Vagina (tissue), 2 donors: ENCODE data around the gene RIPOR3.

Experiments used
- POLR2A ChIP-seq, 2 donors: fragments of 450-650 bp; IDR thresholded peaks; one replicate each; pipeline ENCODE4 v1.6.1; 2017; ENCODE audit warnings: antibody characterized with exemption in 2 of 2, mild to moderate bottlenecking in 2 of 2, moderate library complexity in 2 of 2
- TF ChIP-seq, protein P1 (sequence below), 3 experiments: fragments of 450-650 bp in 2 of 3; fragments of 200-600 bp in 1 of 3; sonication (generic) in 1 of 3; IDR thresholded peaks; one replicate each; pipeline ENCODE4 v1.5.1; 2017 to 2019; ENCODE audit warnings: antibody characterized with exemption in 3 of 3, mild to moderate bottlenecking in 2 of 3, moderate library complexity in 2 of 3

DNA sequence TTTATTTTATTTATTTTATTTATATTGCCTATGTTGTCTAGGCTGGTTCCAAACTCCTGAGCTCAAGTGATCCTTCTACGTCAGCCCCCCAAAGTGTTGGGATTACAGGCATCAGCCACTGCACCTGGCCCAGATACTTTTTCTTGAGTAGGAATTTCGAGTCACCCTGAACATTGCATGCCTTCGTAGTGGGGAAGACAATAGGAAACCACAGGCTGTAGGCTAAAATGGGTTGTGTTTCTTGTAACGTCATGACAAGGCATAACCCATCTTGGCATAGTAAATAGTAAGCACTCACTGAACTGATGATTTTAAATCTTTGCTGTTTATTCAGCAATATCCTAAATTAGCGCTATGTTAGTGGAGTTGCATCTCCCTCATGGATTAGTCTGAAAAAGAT is 146.2 kb downstream of the RIPOR3 start:
- no peak for TF ChIP-seq POLR2A (IDR thresholded peaks at IDR 0.05)
- TF ChIP-seq, protein P1, sequence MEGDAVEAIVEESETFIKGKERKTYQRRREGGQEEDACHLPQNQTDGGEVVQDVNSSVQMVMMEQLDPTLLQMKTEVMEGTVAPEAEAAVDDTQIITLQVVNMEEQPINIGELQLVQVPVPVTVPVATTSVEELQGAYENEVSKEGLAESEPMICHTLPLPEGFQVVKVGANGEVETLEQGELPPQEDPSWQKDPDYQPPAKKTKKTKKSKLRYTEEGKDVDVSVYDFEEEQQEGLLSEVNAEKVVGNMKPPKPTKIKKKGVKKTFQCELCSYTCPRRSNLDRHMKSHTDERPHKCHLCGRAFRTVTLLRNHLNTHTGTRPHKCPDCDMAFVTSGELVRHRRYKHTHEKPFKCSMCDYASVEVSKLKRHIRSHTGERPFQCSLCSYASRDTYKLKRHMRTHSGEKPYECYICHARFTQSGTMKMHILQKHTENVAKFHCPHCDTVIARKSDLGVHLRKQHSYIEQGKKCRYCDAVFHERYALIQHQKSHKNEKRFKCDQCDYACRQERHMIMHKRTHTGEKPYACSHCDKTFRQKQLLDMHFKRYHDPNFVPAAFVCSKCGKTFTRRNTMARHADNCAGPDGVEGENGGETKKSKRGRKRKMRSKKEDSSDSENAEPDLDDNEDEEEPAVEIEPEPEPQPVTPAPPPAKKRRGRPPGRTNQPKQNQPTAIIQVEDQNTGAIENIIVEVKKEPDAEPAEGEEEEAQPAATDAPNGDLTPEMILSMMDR (IDR thresholded peaks at IDR 0.05) = no peak
